ENCODE results near the gene SLC37A4.
A peak's percentile ranks its signal among the peaks of the same experiment; 100 is the strongest.
"Not testable (repeated sequence)": the region's sequence is repeated elsewhere in the genome, so short reads cannot be mapped to it uniquely, and the experiment has no call there.

SLC37A4 gene

GRCh38 chr11:119041821-119042514 lies 11.3 kb upstream of the SLC37A4 start:
- FAIRE-seq, result no peak

DNA sequence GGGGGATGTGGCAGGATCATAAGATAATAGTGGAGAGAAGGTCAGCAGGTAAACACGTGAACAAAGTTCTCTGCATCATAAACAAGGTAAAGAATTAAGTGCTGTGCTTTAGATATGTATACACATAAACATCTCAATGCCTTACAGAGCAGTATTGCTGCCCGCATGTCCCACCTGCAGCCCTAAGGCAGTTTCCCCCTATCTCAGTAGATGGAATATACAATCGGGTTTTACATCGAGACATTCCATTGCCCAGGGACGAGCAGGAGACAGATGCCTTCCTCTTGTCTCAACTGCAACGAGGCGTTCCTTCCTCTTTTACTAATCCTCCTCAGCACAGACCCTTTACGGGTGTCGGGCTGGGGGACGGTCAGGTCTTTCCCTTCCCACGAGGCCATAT lies 8.8 kb upstream of the SLC37A4 start:
- not testable (repeated sequence) for FAIRE-seq

GRCh38 chr11:119038884-119039283 lies 8.2 kb upstream of the SLC37A4 start:
- FAIRE-seq, result no peak

- FAIRE-seq, result no peak
Measured at GRCh38 chr11:119034813-119035212, 4.1 kb upstream of the SLC37A4 start.

DNA sequence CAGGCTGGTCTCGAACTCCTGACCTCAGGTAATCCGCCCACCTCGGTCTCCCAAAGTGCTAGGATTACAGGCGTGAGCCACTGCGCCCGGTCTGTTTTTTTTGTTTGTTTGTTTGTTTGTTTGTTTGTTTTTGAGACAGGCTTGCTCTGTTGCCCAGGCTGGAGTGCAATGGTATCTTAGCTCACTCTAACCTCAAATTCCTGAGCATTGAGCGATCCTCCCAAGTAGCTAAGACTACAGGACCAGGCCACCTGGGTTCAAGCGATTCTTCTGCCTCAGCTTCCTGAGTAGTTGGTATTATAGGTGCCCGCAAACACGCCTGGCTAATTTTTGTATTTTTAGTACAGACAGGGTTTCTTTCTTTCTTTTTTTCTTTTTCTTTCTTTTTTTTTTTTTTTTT lies 2.7 kb upstream of the SLC37A4 start:
- FAIRE-seq, result not testable (repeated sequence)

- FAIRE-seq, result no peak
Measured at GRCh38 chr11:119031912-119032280, 1.2 kb upstream of the SLC37A4 start.

- no peak for FAIRE-seq
Measured at GRCh38 chr11:119030029-119030328, 698 bp downstream of the SLC37A4 start.

GRCh38 chr11:119029340-119030028 lies 1.2 kb downstream of the SLC37A4 start:
- FAIRE-seq, result no peak

GRCh38 chr11:119029069-119029339 lies 1.7 kb downstream of the SLC37A4 start:
- no peak for FAIRE-seq

DNA sequence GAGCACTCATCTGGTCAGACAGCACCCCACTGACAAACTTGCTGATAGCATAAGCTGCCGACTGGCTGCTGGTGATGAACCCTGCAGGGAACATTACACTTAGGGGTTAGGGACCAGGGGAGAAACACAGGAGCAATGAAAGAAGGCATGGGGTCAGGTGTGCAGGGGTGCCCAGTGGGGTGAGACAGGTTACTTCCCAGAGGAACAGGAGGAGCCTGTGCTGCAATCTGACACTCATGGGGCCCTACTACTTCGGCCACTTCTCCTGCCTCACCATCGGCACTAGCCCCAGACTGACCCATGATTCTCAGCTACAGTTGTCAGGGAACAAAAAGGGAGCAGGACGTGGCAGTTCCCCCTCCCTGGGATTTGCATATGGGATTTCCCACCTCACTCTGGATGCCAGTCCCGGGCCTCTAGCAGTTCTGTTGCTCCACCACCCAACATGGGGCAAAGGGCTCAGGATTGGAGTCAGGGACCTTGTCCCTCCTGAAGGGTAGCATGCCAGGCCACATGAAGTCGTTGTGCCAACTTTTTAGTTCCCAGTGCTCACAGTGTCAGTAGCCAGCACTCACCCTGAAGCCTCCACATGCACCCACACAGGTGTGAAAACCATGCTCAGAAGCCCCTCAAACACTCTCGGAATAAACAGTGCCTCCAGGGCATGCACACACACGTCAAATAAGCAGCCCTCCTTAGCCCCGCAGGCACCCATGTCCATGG lies 2.2 kb downstream of the SLC37A4 start:
- FAIRE-seq, result no peak

- FAIRE-seq, result no peak
Measured at GRCh38 chr11:119027561-119028345, 2.9 kb downstream of the SLC37A4 start.

GRCh38 chr11:119026970-119027369 lies 3.7 kb downstream of the SLC37A4 start:
- FAIRE-seq, result no peak

- no peak for FAIRE-seq
Measured at GRCh38 chr11:119025978-119026766, 4.5 kb downstream of the SLC37A4 start.

- no peak for FAIRE-seq
Measured at GRCh38 chr11:119025541-119025940, 5.1 kb downstream of the SLC37A4 start.

DNA sequence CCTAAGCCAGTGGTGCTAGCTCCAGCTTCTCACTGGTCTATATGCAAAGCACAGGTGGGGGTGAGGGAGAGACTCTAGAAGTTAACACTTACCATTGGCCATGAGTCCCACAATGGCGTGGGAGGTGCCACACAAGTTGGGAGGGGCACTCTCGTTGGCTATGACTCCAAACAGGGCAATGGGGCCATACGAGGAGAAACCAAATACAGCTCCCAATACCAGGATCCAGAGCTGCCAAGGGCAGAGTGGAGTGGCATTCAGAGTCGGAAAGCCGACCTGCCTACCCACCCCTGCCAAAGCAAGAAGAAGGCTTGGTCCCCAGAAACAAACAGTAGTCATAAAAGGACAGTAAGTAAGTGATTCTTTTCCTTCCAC lies 5.6 kb downstream of the SLC37A4 start:
- FAIRE-seq, result no peak

DNA sequence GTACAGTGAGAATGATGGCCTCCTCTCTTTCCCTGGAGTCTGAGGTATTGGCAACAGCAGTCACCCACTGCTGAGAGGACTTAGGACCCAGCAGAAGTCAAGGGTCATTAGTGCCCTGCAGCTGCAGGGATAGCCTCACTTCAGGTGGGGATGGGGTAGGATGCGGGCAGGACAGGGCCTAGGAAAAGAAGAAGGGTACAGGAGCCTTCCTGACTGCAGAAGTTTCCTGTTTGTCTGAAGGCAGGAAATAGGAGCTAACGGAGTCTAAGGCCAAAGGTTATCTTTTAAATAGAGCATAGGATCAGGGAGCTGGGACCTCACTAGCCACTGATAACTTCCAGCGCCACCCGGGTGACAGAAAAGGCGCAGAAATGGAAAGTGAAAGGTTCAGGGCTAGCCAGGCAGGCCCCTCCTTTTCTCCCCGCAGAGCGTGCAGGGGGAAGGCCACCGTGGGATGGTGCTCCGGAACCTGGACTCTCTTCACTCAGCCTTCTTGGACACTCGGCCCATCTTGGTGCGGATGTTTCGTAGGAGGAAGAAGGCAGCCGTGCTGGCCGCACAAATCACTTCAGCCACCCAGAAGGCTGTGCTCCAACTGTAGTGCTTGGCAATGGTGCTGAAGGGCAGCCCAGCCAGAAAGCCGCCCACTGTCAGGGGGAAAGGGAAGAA lies 6.1 kb downstream of the SLC37A4 start:
- no peak for FAIRE-seq

DNA sequence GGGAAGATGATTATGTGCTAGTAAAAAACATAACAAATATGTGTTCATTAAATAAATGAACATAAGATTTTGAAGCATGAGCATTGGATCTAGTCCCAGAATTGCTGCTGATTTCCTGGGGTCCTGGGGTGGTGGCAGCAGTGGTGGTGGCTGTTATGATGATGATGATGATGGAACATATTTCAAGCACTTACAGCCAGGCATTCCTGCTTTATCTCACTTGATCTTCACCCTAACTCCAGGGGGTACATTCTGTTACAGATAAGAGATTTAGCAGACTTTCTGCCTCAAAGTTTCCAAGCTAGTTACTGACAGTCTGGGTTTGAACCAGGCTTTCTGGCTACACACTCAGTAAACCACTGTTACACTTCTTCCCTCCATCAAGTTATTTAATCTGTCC lies 6.9 kb downstream of the SLC37A4 start:
- FAIRE-seq, result no peak

GRCh38 chr11:119021631-119022030 lies 9.0 kb downstream of the SLC37A4 start:
- FAIRE-seq, result no peak

- no peak for FAIRE-seq
Measured at GRCh38 chr11:119019996-119020395, 10.7 kb downstream of the SLC37A4 start.

- FAIRE-seq, result peak; percentile 33
Measured at GRCh38 chr11:119018074-119018938, 12.4 kb downstream of the SLC37A4 start, which contains the start of the genes RPS25 and TRAPPC4. Gene RPS25, minus strand, starts transcription at chr11:119018343. Its CDS starts 59 bp downstream, at chr11:119018284. Gene TRAPPC4, plus strand, starts transcription at chr11:119018766. Its CDS starts 30 bp downstream, at chr11:119018796.

DNA sequence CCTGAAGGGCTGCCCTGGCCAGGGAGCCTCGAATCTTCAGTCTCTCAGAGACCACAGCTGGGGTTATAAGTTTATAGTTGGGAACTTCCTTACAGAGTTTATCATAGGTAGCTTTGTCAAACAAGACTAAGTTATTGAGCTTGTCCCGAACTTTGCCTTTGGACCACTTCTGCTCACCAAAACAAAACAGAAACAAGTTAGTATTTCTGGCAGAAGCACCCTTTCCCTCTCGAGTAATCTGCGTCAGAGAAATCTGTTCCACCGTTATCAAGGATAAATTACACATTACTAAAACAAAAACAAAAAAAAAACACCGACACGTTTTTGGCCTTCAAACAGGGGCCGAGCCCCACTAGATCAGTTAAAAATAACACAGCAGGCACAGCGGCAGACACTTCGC lies 13.3 kb downstream of the SLC37A4 start:
- FAIRE-seq, result not testable (repeated sequence)
